ENCODE measurements around the gene TTC12.

DNA sequence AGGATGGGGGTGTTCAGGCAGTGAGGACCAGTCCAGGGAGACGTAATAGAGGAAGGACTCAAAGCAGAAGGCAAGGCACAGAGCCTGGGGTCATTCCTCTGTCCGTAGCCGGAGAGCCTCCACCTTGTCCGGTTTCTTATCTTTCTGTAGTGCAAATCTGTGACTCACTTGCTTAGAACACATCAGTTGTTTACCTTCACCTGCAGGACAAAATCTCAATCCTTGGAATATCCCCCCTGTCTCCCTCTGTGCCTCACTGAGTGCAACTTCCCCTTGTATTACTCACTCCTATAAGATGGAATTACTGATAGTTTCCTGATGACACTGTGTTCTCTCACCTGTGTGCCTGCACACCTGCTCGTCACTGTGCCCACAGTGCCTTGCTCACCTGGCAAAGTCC, 20.4 kb upstream of the TTC12 start:
- TF ChIP-seq, protein P1, sequence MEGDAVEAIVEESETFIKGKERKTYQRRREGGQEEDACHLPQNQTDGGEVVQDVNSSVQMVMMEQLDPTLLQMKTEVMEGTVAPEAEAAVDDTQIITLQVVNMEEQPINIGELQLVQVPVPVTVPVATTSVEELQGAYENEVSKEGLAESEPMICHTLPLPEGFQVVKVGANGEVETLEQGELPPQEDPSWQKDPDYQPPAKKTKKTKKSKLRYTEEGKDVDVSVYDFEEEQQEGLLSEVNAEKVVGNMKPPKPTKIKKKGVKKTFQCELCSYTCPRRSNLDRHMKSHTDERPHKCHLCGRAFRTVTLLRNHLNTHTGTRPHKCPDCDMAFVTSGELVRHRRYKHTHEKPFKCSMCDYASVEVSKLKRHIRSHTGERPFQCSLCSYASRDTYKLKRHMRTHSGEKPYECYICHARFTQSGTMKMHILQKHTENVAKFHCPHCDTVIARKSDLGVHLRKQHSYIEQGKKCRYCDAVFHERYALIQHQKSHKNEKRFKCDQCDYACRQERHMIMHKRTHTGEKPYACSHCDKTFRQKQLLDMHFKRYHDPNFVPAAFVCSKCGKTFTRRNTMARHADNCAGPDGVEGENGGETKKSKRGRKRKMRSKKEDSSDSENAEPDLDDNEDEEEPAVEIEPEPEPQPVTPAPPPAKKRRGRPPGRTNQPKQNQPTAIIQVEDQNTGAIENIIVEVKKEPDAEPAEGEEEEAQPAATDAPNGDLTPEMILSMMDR (IDR thresholded peaks at IDR 0.05) = no peak
- no peak for TF ChIP-seq POLR2A (IDR thresholded peaks at IDR 0.05)
